ENCODE results near the gene BOLA2B. TPM values are rescaled to one million over a fixed set of nuclear protein-coding genes. Genes with fewer than 3 reads are reported as not detected.

The BOLA2B gene
- total and polyA plus RNA-seq, 9 of the 15 experiments (the other 6 are each of a cell fraction or from before 2014, with no cell fraction given): 43.9 to 613 (median 181) TPM

GRCh38 chr16:30185683-30186421 lies 7.6 kb downstream of the BOLA2B start (continued):
- TF ChIP-seq MTA3 (IDR thresholded peaks at IDR 0.05; ENCODE audit: borderline replicate concordance) (no peak), ZNF609 (CRISPR knock-in tag; IDR thresholded peaks at IDR 0.05; ENCODE audit: borderline replicate concordance) (no peak), SMC3 (conservative IDR thresholded peaks at IDR 0.05; ENCODE audit: insufficient read depth, low read depth, low read length) (0 out of 2 replicates have a peak, but pooled peaks have one; percentile 3), SNIP1 (IDR thresholded peaks at IDR 0.05; ENCODE audit: low read depth) (no peak), SREBF1 (IDR thresholded peaks at IDR 0.05; ENCODE audit: borderline replicate concordance, low read depth, low read length) (no peak), CXXC5 (CRISPR knock-in tag; IDR thresholded peaks at IDR 0.05) (peak; percentile 30; the same call in 1 of the 2 replicates), HOXB6 (CRISPR knock-in tag; IDR thresholded peaks at IDR 0.05; ENCODE audit: borderline replicate concordance) (no peak), E2F3 (CRISPR knock-in tag; IDR thresholded peaks at IDR 0.05) (no peak), ZBTB11 (CRISPR knock-in tag; IDR thresholded peaks at IDR 0.05) (peak in 1 of 3 experiments; percentile 56; a peak in 1 of 6 replicates), MTF1 (CRISPR knock-in tag; IDR thresholded peaks at IDR 0.05; ENCODE audit: borderline replicate concordance) (no peak), ELF2 (CRISPR knock-in tag; IDR thresholded peaks at IDR 0.05) (no peak), NFRKB (IDR thresholded peaks at IDR 0.05; ENCODE audit: low read depth) (peak; percentile 60; the same call in 1 of the 2 replicates), ZZZ3 (IDR thresholded peaks at IDR 0.05) (no peak), HEY1 (CRISPR knock-in tag; IDR thresholded peaks at IDR 0.05; ENCODE audit: borderline replicate concordance) (no peak), ZNF224 (CRISPR knock-in tag; IDR thresholded peaks at IDR 0.05) (no peak), E2F6 (IDR thresholded peaks at IDR 0.05; ENCODE audit: borderline replicate concordance in 1 of 2, extremely low read depth in 1 of 2, insufficient read depth in 1 of 2, insufficient read length in 1 of 2, low read depth in 1 of 2, low read length in 1 of 2, poor library complexity in 1 of 2, severe bottlenecking in 1 of 2) (peak in 1 of 2 experiments; percentile 67), ZNF584 (CRISPR knock-in tag; IDR thresholded peaks at IDR 0.05; ENCODE audit: low read depth) (peak; percentile 74; the same call in 1 of the 2 replicates)
